DMS114 treated with DMSO at 0.1 percent for 48 hours (cell line): Measurements from ENCODE around the gene RAB31.
"Not testable (repeated sequence)": the region's sequence is repeated elsewhere in the genome, so short reads cannot be mapped to it uniquely, and the experiment has no call there.

Experiments
- DNase-seq: peaks from one replicate; lab custom pipeline; 2025; ENCODE audit not compliant: unreplicated experiment; lab: John Stamatoyannopoulos, UW

RAB31 gene

DNA sequence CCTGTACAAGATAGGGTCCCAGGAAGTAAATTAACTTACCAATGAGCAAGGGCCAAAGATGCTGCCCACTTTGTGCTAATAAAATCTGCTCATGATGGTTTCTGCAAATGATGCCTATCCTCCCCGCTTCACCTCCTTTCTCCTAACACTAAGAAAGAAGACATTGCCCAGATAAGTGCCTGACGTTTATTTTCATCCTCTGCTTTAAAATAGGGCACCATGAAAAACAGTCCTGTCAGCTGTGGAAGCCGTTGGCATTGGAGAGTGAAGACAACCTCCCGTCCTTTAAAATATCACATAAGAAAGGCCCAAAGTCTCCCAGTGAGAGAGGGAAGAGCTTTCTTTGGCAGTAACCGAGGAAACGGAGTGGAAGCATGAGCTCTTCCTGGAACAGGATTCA is 176.0 kb downstream of the RAB31 start:
- DNase-seq: no peak

DNA sequence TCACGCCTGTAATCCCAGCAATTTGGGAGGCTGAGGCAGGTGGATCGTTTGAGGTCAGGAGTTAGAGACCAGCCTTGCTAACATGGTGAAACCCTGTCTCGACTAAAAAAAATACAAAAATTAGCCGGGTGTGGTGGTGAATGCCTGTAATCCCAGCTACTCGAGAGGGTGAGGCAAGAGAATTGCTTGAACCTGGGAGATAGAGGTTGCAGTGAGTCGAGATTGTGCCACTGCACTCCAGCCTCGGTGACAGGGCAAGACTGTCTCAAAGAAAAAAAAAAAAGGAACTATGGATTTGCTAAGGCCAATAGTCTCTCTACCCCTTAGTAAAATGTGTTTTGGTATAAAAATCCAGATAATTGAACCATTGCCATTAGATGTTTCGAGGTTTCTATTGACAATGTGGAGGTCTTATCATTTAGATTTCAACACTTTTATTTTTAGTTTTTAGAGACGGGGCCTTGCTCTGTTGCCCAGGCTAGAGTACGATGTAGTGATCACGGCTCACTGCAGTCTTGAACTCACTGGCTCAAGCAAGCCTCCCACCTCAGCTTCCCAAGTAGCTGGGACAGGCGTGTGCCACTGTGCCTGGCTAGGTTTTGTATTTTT is 176.5 kb downstream of the RAB31 start:
- no peak for DNase-seq

DNA sequence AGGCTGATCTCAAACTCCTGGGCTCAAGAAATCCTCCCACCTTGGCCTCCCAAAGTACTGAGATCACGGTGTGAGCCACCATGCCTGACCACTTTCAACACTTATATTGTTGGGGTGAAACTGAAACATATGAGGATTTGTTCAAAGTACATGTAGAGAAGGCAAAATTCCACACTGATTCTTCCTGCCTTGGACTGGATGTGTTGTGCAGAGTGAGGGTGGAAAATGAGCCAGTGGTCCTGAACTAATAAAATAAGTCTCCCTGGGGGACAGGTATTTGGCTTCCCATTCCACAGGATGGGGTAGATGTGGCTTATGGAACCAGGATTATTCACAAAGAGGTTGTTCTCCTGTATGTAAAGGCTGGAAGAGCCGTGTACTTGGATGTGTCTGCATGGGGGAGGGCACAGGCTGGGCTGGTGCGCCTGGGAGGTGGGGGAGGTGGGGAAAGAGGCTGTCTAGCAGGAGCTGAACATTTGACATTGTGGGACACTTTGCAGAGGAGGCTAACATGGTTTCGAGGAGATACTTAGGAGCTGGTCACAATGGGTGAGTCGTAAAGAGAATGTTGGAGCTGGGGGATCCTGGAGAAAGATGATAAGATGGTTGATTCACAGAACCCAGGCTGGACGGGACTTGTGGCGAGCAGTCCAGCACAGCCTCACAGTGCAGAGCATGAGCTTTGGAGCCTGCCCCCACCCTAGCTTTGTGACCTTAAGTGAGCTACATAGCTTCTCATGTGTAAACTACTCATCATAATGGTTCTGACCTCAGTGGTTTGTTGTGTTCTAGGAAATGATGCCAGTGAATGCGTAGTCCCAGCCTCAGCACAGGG is 177.3 kb downstream of the RAB31 start, which contains the start of gene TXNDC2:
Gene TXNDC2 (plus strand): TSS at position 804 of the 835 bp plus-strand sequence. CDS start 708 bp downstream, outside the sequence.
- no peak for DNase-seq

DNA sequence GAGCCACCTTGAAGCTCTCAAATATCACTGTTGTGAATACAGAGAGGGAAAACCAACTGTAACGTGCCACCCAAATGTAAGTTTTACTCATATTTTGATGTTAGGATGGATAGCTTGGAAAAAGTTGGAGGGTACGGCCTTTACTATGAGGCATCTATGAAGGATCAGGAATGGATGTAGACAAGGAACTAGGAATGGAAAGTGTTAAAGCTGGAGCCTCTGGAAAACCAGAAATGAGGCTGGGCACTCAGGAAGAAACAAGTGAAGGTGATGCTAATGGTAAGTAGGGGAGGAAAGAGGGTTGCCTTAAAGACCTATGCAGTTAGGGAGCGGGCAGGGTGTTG is 177.9 kb downstream of the RAB31 start:
- no peak for DNase-seq

DNA sequence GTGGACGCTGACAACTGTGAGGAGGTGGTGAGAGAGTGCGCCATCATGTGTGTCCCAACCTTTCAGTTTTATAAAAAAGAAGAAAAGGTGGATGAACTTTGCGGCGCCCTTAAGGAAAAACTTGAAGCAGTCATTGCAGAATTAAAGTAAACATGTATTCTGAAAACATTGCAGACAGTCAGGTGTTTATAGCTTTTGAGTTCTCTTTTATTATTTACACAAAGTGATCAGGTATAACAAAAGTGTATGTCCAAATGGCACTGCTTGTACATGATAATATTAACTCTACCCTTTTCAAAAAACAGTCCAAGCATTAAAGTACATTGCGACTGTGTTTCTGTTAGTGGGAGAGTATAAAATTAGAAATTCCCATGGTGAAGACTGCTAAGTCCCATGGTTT is 179.9 kb downstream of the RAB31 start:
- DNase-seq: no peak

DNA sequence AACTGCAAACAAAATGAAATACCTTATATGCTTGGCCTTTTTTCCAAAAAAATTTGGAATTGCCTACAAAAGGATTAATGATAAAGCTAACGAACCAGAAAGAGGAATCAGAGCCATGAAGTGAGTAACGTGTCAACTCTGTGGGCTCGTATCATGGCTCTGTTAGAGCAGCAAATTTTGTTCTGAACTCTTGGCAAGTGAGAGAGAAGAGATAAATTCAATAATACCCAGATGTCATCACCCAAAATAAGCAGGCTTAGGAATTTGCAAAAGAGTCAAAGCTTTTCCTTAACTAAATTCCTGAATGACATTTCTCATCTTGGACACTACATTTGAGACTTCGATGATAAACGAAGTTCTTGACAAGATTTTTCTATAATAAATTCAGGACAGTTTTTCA is 182.1 kb downstream of the RAB31 start:
- no peak for DNase-seq

DNA sequence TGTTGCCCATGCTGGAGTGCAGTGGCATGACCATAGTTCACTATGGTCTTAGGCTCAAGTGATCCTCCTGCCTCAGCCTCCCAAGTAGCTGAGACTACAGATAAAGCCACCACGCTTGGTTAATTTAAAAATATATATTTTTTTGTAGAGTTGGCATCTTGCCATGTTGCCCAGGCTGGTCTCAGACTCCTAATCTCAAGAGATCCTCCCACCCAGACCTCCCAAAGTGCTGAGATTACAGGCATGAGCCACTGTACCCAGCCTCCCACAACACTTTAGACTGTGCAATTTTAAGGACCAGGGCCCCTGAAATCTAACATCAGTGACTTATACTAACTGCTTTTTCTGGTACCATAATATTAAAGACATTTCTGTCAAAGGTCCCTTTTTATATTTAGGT is 182.9 kb downstream of the RAB31 start:
- DNase-seq: no peak

DNA sequence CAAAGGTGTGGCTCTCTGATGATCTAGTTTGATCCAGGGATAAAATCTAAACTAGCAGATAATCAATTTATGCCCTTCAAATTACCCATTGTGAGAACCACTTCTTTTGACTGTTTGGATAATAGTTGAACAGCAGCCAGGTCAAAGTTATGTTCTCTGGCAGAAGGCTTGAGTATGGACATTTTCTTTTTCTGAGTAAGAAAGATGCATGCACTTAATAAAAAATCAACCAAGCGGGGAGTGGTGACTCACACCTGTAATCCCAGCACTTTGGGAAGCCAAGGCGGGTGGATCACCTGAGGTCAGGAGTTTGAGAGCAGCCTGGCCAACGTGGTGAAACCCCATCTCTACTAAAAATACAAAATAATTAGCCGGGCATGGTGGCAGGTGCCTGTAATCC is 183.4 kb downstream of the RAB31 start:
- DNase-seq: not testable (repeated sequence)

DNA sequence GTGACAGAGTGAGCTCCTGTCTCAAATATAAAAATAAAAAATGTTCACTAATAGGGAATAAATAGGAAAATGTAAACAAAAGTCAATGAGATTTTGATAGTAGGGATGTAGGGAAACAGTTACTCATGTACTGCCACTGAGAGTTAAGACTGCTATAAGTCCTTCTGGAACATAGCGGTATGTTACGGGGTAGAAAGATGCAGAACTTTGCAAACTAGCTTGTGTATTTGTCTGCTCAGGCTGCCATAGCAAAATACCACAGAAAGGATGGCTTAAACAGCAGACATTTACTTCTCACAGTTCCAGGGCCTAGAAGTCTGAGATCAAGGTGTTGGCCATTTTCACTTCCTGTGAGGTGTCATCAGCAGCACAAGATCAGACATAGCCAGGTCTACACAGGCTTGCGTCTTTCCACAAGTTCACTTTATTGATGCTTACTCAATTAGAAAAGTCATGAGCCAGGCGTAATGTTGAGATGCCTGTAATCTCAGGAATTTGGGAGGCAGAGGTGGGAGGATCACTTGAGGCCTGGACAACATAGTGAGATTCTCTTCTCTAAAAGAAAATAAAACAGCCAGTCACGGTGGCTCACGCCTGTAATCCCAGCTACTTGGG is 186.5 kb downstream of the RAB31 start:
- no peak for DNase-seq

DNA sequence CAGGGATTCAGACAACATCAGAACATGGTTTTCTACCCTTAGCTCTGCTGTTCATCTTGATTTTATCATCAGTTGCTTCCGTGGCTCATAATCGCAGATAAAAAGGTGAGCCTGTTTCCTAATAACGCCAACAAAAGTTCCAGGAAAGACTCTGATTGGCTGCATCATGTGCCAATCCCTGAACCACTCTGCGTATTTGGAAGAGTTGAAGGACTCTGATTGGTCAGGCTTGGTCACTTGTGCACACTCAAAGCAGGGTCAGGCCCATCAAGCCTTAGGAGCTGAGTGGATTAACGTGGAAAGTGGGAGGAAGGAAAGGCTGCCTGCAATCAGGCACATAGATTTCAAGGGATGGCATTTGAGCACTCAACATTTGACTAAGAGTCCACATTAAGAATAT is 189.0 kb downstream of the RAB31 start:
- no peak for DNase-seq

DNA sequence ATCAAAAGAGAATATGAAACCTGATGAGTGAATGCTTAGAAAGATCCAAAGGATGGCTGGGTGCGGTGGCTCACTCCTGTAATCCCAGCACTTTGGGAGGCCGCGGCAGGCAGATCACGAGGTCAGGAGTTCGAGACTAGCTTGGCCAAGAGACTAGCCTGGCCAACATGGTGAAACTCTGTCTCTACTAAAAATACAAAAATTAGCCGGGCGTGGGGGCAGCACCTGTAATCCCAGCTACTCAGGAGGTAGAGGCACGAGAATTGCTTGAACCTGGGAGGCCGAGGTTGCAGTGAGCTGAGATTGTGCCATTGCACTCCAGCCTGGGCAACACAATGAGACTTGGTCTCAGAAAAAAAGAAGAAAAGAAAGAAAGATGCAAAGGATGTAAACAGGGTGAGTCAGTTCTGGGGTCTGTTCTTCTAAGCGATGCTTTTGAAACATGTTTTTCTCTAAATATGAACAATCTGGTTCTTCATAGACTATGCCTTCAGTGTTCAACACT is 189.7 kb downstream of the RAB31 start:
- DNase-seq: not testable (repeated sequence)

DNA sequence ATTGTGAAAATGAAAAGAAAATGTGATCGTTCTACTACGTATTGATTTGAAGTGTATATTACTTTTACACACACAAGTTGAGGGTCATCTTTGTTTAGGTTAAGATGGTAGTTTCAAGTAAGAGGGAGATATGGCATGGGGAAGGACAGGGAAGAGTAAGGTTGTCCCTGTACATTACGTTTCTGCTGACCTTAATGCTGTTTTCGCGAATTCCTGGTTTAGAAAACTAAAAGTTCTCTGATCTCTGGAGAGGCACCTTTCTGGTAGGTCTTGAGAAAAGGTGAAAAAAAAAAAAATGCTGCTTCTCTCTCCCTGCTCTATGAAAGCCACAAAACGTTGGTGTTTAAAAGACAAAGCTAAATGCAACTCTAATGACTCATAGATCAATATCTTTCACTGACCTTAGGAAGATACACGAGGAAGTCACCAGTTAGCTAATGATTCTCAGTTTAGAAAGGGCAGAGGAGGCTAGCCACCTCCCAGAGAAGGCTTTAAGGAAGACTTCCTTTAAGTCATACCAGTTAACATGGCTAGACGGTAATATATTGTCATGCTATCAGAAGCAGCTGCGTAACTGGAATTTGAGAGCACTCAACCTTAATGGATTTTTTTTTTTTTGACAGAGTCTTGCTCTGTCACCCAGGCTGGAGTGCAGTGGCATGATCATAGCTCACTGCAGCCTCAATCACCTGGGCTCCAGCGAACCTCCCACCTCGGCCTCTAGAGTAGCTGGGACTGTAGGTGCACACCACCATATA is 190.9 kb downstream of the RAB31 start:
- no peak for DNase-seq

DNA sequence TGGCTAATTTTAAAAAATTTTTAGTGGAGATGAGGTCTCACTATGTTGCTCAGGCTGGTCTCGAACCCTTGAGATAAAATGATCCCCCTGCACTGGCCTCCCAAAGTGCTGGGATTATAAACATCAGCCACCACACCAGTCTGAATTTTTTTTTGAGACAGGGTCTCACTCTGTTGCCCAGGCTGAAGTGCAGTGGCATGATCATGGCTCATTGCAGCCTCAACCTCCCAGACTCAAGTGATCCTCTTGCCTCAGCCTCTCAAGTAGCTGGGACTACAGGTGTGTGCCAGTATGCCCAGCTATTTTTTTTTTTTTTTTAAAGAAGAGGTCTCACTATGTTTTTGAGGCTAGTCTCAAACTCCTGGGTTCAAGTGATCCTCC is 191.4 kb downstream of the RAB31 start:
- not testable (repeated sequence) for DNase-seq

DNA sequence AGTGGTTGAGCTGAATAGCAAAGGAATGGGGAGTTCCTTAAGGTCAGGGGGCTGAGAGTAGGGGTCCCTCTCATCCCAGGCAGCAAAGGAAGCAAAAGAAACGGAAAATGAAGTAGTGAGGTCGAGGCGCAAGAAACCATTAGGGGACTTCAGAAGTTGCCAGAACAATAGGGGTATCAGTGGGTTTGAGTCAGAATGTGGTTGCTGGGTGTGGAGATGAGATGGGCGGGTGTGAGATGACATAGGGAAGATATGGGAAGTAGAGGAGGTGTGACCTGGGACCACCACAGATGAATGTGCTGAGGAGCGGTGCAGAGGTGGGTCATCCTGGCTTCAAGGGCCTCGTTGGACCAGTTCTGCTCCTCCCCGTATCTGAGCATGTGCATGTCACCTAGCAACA is 192.6 kb downstream of the RAB31 start:
- DNase-seq: no peak

DNA sequence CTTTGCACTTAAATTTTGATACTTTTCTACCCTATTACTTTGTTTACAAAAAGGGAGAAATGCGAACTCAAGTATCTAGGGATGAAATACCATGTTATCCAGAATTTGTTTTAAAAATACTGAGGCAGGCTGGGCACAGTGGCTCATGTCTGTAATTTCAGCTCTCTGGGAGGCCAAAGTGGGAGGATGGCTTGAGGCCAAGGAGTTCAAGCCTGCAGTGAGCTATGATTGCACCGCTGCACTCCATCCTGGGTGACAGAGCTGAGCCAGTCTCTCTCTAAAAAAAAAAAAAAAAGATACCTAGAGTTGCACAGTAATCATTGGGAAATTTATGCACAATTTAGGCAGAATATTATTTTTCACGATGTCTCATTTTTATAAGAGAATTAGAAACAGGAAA is 193.3 kb downstream of the RAB31 start:
- DNase-seq: no peak

DNA sequence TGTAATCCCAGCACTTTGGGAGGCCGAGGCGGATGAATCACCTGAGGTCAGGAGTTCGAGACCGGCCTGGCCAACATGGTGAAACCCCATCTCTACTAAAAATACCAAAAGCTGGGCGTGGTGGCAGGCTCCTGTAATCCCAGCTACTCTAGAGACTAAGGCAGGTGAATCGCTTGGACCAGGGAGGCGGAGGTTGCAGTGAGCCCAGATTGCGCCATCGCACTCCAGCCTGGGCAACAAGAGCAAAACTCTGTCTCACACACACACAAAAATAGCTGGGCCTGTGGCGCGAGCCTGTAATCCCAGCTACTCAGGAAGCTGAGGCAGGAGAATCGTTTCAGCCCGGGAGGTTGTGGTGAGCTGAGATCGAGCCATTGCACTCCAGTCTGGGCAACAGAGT is 194.2 kb downstream of the RAB31 start:
- not testable (repeated sequence) for DNase-seq

DNA sequence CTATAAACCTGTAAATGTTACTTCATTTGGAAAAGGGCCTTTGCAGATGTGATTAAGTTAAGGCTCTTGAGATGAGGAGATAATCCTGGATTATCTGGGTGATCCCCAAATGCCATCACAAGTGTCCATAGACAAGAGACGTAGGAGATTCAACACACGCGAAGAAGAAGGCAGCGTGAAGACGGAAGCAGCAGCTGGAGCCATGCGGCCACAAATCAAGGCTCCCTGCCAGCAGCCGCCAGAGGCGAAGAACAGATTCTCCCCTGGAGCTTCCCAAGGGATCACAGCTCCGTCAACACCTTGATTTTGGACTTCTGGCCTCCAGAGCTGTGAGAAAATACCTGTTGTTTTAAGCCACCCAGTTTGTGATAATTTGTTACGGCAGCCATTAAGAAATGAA is 194.7 kb downstream of the RAB31 start:
- DNase-seq: no peak

DNA sequence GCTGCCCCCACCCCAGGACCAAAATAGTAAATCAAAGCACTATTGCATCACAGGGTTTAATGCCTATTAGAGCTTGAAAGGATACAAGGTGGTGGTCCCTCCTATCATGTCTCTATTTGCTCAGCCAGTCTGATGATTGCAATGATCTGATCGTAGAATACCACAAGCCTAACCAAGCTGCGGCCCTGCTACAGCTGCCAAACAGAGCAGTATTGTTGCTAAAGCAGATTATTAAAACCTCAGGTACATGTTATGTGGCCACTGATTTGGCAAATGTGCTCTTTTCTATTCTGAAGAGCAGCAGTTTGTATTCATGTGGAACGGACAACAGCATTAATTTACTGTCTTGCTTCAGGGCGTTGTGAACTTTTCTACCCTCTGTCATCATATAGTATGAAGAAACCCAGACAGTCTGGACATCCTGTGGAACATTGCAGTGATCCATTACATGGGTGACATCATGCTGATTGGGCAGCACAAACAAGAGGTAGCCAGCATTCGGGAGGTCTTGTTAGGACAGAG is 197.4 kb downstream of the RAB31 start:
- DNase-seq: no peak

DNA sequence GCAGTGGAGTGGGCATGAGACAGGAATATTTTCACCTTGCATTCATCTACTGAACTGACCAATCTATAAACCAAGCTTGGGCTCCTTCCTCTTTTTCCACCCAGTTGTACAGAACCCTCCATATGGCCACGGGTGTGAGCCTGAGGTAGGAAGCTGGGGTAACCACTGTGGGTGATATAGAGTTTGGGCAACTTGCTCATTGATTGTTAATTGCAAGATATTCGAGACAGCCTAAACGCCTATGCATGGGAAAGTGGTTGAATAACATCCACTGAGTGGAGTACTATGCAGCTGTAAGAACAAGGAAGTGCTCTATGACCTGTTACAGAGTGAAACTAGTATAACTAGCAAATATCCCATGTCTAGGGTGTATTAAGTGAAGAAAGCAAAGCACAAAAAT is 198.4 kb downstream of the RAB31 start:
- DNase-seq: no peak

DNA sequence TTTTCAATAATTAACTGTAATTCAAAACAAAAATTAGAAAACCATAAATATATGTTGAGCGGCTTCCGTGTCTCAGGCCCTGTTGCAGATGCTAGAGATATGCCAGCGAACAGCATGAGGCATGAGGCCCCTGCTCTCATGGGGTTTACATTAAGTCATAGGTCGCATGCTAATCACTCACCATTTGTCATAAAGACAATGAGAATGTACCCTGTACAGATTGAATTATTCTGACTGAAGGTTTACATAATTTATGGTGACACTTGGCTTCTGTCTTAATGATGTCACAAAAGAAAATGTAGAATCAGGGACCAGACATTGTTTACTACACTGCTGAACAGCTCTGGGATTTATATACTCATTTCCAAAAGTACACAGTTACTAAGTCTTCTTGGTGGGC is 199.8 kb downstream of the RAB31 start:
- no peak for DNase-seq

DNA sequence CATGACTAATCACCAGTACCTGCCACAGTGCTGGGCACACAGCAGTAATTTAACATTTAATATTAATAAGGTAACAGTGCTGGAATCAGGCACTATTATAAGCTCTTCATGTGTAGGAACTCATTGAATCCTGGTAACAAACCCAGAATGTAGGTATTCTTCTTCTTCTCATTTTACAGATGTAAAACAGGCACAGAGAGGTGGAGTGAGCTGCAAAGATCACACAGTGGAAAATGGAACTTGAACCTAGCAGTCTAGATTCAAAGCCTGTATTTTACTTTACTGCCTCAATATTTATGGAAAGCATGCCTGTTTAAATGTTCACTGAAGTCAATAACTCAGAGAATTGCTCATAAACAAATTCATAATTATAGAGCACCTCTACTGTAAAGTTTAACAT is 202.0 kb downstream of the RAB31 start:
- no peak for DNase-seq
